ENCODE measurements around the gene KCNJ4.

Gene KCNJ4

DNA sequence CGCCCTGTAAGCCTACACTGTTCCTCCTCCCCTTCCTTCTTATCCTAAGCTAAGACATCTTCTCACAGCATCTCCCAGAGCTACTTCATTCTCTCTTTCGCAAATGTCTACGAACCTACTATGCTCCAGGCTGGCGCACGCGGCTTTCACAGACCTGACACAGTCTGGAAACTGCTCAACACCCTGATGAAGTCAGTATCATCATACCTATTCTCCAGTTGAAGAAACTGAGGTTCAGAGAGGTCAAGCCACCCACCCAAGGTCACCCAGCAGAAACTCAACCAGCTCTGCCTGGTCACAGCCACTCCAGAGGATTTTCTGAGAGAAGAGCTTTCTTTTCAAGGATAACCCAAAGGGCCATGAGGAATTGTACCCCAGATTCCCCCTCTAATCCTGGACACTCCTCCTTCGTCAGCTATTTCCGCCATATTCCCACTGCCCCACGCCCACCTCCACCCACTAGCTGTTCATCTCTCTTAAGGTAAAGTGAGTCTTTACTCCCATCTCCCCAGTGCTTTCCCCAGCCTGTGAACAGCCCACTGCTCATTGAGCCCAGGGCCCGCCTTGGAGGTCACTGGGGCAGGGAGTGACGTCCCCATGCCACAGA lies 1.8 kb downstream of the KCNJ4 start:
- no peak for DNase-seq (ENCODE audit: low spot score)
- TF ChIP-seq, protein P1, sequence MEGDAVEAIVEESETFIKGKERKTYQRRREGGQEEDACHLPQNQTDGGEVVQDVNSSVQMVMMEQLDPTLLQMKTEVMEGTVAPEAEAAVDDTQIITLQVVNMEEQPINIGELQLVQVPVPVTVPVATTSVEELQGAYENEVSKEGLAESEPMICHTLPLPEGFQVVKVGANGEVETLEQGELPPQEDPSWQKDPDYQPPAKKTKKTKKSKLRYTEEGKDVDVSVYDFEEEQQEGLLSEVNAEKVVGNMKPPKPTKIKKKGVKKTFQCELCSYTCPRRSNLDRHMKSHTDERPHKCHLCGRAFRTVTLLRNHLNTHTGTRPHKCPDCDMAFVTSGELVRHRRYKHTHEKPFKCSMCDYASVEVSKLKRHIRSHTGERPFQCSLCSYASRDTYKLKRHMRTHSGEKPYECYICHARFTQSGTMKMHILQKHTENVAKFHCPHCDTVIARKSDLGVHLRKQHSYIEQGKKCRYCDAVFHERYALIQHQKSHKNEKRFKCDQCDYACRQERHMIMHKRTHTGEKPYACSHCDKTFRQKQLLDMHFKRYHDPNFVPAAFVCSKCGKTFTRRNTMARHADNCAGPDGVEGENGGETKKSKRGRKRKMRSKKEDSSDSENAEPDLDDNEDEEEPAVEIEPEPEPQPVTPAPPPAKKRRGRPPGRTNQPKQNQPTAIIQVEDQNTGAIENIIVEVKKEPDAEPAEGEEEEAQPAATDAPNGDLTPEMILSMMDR (IDR thresholded peaks at IDR 0.05; ENCODE audit: extremely low read depth, insufficient read depth, missing control alignments) = no peak
- in situ Hi-C loops (cut with MboI; ENCODE audit: low pct_unique_long_range_greater_than_20kb, low sequenced_read_pairs, unreplicated experiment) = no loop called here

DNA sequence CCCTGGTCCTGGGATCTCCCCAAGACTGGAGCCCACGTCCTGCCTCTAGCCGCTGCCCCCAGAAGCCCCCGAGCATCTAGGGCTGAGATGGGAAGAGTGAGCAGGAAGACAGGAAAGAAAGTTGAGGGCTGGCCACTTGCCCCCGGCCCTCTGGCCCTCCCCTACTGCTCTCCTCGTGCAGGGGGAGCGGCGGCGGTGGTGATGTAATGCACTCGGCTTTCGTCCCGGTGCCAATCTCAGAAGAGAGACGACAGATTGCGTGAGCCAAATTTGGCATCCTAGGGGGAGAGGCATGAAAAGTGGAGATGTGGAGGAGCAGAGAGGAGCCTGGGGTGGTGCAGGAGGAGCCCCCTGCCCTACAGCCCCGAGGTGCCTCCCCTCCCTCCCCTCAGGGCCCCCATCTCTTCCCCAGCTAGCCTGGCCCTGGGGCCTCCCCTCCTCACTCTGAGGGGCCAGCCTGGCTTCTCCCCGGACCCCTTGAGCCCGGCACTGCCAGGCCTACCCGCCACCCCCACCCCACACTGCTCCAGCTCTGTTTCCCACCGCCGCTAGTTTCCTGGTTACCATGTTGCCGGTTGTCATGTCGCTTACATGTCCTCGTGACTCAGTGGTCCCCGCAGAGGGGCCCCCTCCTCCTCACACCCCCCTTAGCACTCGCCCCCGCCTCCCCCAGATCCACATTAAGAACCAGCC lies 2.5 kb downstream of the KCNJ4 start:
- no peak for DNase-seq (ENCODE audit: low spot score)
- TF ChIP-seq, protein P1 (IDR thresholded peaks at IDR 0.05; ENCODE audit: extremely low read depth, insufficient read depth, missing control alignments) = no peak
- in situ Hi-C loops (cut with MboI; ENCODE audit: low pct_unique_long_range_greater_than_20kb, low sequenced_read_pairs, unreplicated experiment) = no loop called here

DNA sequence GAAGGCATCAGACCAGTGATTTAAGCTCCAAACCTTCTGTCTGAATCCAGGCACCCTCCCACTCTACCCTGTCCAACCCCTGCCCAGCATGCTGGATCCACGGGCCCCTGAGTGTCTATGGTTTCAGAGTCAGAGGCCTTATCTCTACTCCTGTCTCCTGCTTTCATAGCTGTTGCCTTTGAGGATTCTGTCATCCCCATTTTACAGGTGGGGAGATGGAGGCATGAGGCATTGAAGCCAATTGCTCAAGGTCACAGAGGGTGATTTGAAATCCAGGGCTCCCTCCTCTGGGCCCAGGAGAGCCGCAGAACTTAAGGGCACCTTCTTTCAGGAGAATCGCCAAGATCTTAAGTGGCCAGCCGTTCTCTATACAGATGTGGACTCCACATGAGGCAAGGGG lies 3.1 kb downstream of the KCNJ4 start:
- in situ Hi-C loops (cut with MboI; ENCODE audit: low pct_unique_long_range_greater_than_20kb, low sequenced_read_pairs, unreplicated experiment) = no loop called here
- TF ChIP-seq, protein P1 (IDR thresholded peaks at IDR 0.05; ENCODE audit: extremely low read depth, insufficient read depth, missing control alignments) = no peak
- no peak for DNase-seq (ENCODE audit: low spot score)

DNA sequence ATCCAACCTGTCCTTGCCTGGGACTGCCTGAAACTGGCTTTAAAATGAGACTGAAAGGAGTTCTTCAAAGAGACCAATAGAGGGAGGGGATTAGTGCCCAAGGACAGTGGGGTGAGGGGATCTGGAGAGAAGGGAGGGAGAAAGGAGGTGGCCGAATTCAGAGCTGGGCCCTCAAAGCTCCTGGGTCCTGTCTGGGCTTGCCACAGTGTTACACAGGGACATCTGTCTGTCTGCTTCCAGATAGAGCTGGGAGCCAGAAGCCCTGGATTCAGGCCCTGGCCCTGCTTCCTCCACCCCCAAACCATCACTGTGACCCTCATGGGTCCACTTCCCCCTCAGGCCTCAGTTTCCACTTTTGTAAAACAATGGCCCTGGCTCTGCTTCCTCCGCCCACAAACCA lies 3.6 kb downstream of the KCNJ4 start:
- TF ChIP-seq, protein P1 (IDR thresholded peaks at IDR 0.05; ENCODE audit: extremely low read depth, insufficient read depth, missing control alignments) = no peak
- in situ Hi-C loops (cut with MboI; ENCODE audit: low pct_unique_long_range_greater_than_20kb, low sequenced_read_pairs, unreplicated experiment) = no loop called here
- DNase-seq (ENCODE audit: low spot score) = no peak

DNA sequence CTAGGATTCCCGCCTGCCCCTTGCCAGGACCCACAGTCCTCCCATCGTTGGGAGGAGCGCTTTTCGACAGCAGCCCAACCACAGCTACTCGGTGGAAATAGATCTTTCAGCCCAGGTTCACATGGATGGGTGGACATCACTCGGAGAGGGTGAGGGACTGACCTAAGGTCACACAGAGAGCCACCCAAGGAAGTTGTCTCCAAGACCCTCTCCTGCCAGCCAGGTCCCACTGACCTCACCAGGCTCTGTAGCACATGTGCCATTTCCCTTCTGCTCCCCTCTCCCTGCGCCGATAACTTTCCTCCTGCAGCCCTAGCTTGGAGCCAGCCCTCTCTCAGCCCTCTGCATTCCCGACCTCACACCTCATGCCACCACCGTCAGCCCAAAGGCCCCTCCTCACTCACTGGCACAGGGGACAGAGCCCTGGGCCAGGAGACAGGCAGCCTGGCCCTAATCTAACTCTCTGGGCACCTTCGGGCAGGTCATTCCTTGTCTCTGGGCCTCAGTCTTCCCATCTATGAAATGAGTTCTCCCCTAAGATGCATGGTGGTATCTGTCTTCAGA lies 4.7 kb downstream of the KCNJ4 start:
- no peak for DNase-seq (ENCODE audit: low spot score)
- in situ Hi-C loops (cut with MboI; ENCODE audit: low pct_unique_long_range_greater_than_20kb, low sequenced_read_pairs, unreplicated experiment) = no loop called here
- TF ChIP-seq, protein P1 (IDR thresholded peaks at IDR 0.05; ENCODE audit: extremely low read depth, insufficient read depth, missing control alignments) = no peak

DNA sequence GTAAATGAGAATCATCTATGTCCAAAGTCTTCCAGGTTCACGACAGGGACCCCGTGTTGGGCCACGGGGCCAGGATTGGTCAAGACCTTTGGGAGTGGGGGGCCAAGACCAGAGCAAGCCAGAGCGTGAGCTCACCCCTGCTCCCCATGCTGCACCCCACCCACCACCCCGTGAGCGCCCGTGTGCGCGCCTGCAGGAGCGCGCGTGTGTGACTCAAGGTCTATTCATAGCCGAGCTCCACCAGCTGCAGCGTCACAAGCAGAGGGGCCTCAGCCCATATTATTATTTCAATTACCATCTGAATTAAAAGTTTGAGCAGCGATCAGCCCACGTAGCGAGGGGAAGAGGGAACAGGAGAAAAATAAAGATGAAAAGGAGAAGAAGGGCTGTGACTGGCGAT lies 5.2 kb downstream of the KCNJ4 start:
- in situ Hi-C loops (cut with MboI; ENCODE audit: low pct_unique_long_range_greater_than_20kb, low sequenced_read_pairs, unreplicated experiment) = no loop called here
- TF ChIP-seq, protein P1 (IDR thresholded peaks at IDR 0.05; ENCODE audit: extremely low read depth, insufficient read depth, missing control alignments) = no peak
- DNase-seq (ENCODE audit: low spot score) = no peak
